Measurements from ENCODE around the gene AKAP10. TPM values are rescaled to one million over a fixed set of nuclear protein-coding genes. Genes with fewer than 3 reads are reported as not detected.
"Not testable (repeated sequence)": the region's sequence is repeated elsewhere in the genome, so short reads cannot be mapped to it uniquely, and the experiment has no call there.

The AKAP10 gene
- total and polyA plus RNA-seq, 2 donors from 2014 or later: 8.3 to 43.7 TPM

- Histone ChIP-seq H3K9me3 (ENCODE audit: control insufficient read depth in 2 of 3, insufficient read depth in 1 of 3, low read length in 3 of 3) (no peaks in the 10 kb centered on the region), H3K4me1 (ENCODE audit: control insufficient read depth in 2 of 3, insufficient read depth in 2 of 3, low read depth in 1 of 3, low read length in 3 of 3) (peaks cover 0 to 4% (median 3%) of the 10 kb centered on the region in 3 donors), H3K4me3 (ENCODE audit: low read length in 3 of 3) (no peak overlapping the region), H3K27me3 (ENCODE audit: control insufficient read depth, insufficient read depth, low read length) (no peaks in the 10 kb centered on the region), H3K36me3 (ENCODE audit: control insufficient read depth in 2 of 3, insufficient read depth in 3 of 3, low read length in 3 of 3) (peaks cover 2 to 9% (median 2%) of the 10 kb centered on the region in 3 donors), H3K9ac (ENCODE audit: low read length in 3 of 3) (no peak overlapping the region), H3K27ac (ENCODE audit: low read depth in 2 of 2, low read length in 2 of 2) (no peak overlapping the region)
- DNase-seq (no peak), FAIRE-seq (no peak)
- intact Hi-C loops (cut with DNase I): no loop called here
- no peak for TF ChIP-seq CTCF (IDR thresholded peaks at IDR 0.05; ENCODE audit: borderline replicate concordance, extremely low read depth, insufficient read depth)
Measured at GRCh38 chr17:19958023-19958422, 19.6 kb downstream of the AKAP10 start.

- Histone ChIP-seq H3K9me3 (ENCODE audit: control insufficient read depth in 2 of 3, insufficient read depth in 1 of 3, low read length in 3 of 3) (no peaks in the 10 kb centered on the region), H3K4me3 (ENCODE audit: low read length in 3 of 3) (no peak overlapping the region), H3K9ac (ENCODE audit: low read length in 3 of 3) (no peak overlapping the region), H3K4me1 (ENCODE audit: control insufficient read depth in 2 of 3, insufficient read depth in 2 of 3, low read depth in 1 of 3, low read length in 3 of 3) (peaks cover 0 to 4% (median 3%) of the 10 kb centered on the region in 3 donors), H3K27me3 (ENCODE audit: control insufficient read depth, insufficient read depth, low read length) (no peaks in the 10 kb centered on the region), H3K36me3 (ENCODE audit: control insufficient read depth in 2 of 3, insufficient read depth in 3 of 3, low read length in 3 of 3) (peaks cover under 1 to 9% (median 2%) of the 10 kb centered on the region in 3 donors), H3K27ac (ENCODE audit: low read depth in 2 of 2, low read length in 2 of 2) (no peak overlapping the region)
- DNase-seq: no peak
- intact Hi-C loops (cut with DNase I): no loop called here
- no peak for TF ChIP-seq CTCF (IDR thresholded peaks at IDR 0.05; ENCODE audit: borderline replicate concordance, extremely low read depth, insufficient read depth)
- no peak for FAIRE-seq
Measured at GRCh38 chr17:19955099-19955498, 22.5 kb downstream of the AKAP10 start.

- FAIRE-seq; H3K9ac ChIP-seq (ENCODE audit: low read length in 3 of 3); H3K36me3 ChIP-seq (ENCODE audit: control insufficient read depth in 2 of 3, insufficient read depth in 3 of 3, low read length in 3 of 3); H3K27ac ChIP-seq (ENCODE audit: low read depth in 2 of 2, low read length in 2 of 2); intact Hi-C loops (cut with DNase I); H3K4me3 ChIP-seq (ENCODE audit: low read length in 3 of 3); H3K27me3 ChIP-seq (ENCODE audit: control insufficient read depth, insufficient read depth, low read length); H3K4me1 ChIP-seq (ENCODE audit: control insufficient read depth in 2 of 3, insufficient read depth in 2 of 3, low read depth in 1 of 3, low read length in 3 of 3); H3K9me3 ChIP-seq (ENCODE audit: control insufficient read depth in 2 of 3, insufficient read depth in 1 of 3, low read length in 3 of 3); DNase-seq: not testable (repeated sequence)
Measured at GRCh38 chr17:19951411-19951810, 26.2 kb downstream of the AKAP10 start.

- DNase-seq; H3K4me1 ChIP-seq (ENCODE audit: control insufficient read depth in 2 of 3, insufficient read depth in 2 of 3, low read depth in 1 of 3, low read length in 3 of 3); H3K27ac ChIP-seq (ENCODE audit: low read depth in 2 of 2, low read length in 2 of 2); H3K27me3 ChIP-seq (ENCODE audit: control insufficient read depth, insufficient read depth, low read length); H3K4me3 ChIP-seq (ENCODE audit: low read length in 3 of 3); H3K9me3 ChIP-seq (ENCODE audit: control insufficient read depth in 2 of 3, insufficient read depth in 1 of 3, low read length in 3 of 3); H3K9ac ChIP-seq (ENCODE audit: low read length in 3 of 3); FAIRE-seq; intact Hi-C loops (cut with DNase I): not testable (repeated sequence)
- peaks cover 0 to 11% (median 4%) of the 10 kb centered on the region in 3 donors for H3K36me3 ChIP-seq (ENCODE audit: control insufficient read depth in 2 of 3, insufficient read depth in 3 of 3, low read length in 3 of 3)
Measured at GRCh38 chr17:19950624-19951195, 26.9 kb downstream of the AKAP10 start.

Measured in kidney (tissue), 14 donors.